Fibroblast of skin of right quadriceps (primary cell): ENCODE measurements around the gene AP1M2.
"Not testable (repeated sequence)": the region's sequence is repeated elsewhere in the genome, so short reads cannot be mapped to it uniquely, and the experiment has no call there.

ENCODE experiments used
- DNase-seq: peaks from one replicate; pipeline ENCODE4 v3.0.0-alpha.2; 2013

The AP1M2 gene

GRCh38 chr19:10560154-10560553 lies 27.0 kb downstream of the AP1M2 start:
- no peak for DNase-seq

- DNase-seq = no peak
Measured at GRCh38 chr19:10557603-10558197, 29.4 kb downstream of the AP1M2 start.

- no peak for DNase-seq
Measured at GRCh38 chr19:10555610-10555973, 31.5 kb downstream of the AP1M2 start.

- DNase-seq = no peak
Measured at GRCh38 chr19:10554760-10555609, 32.1 kb downstream of the AP1M2 start.

GRCh38 chr19:10553943-10554381 lies 33.1 kb downstream of the AP1M2 start:
- DNase-seq = no peak

- no peak for DNase-seq
Measured at GRCh38 chr19:10553087-10553667, 33.9 kb downstream of the AP1M2 start.

- peak; percentile 14 for DNase-seq
Measured at GRCh38 chr19:10552510-10553053, 34.5 kb downstream of the AP1M2 start.

- peak; percentile 23 for DNase-seq
Measured at GRCh38 chr19:10551698-10552301, 35.3 kb downstream of the AP1M2 start.

GRCh38 chr19:10551006-10551405 lies 36.1 kb downstream of the AP1M2 start:
- not testable (repeated sequence) for DNase-seq

GRCh38 chr19:10550336-10550735 lies 36.8 kb downstream of the AP1M2 start:
- no peak for DNase-seq

GRCh38 chr19:10549733-10550132 lies 37.4 kb downstream of the AP1M2 start:
- no peak for DNase-seq

GRCh38 chr19:10548746-10549276 lies 38.3 kb downstream of the AP1M2 start:
- no peak for DNase-seq

- DNase-seq = no peak
Measured at GRCh38 chr19:10546817-10547216, 40.3 kb downstream of the AP1M2 start.

GRCh38 chr19:10544753-10545251 lies 42.3 kb downstream of the AP1M2 start:
- no peak for DNase-seq

- DNase-seq = no peak
Measured at GRCh38 chr19:10544242-10544752, 42.8 kb downstream of the AP1M2 start.

- peak; percentile 60 for DNase-seq
Measured at GRCh38 chr19:10543420-10544241, 43.5 kb downstream of the AP1M2 start, which contains the start of gene ATG4D. Gene ATG4D (plus strand): TSS chr19:10543904. CDS start chr19:10544091, 187 bp downstream.

GRCh38 chr19:10543059-10543419 lies 44.1 kb downstream of the AP1M2 start:
- DNase-seq = no peak

- not testable (repeated sequence) for DNase-seq
Measured at GRCh38 chr19:10539016-10539415, 48.1 kb downstream of the AP1M2 start.

GRCh38 chr19:10538204-10538983 lies 48.7 kb downstream of the AP1M2 start:
- no peak for DNase-seq

- DNase-seq = no peak
Measured at GRCh38 chr19:10537668-10538067, 49.4 kb downstream of the AP1M2 start.

GRCh38 chr19:10535613-10536012 lies 51.5 kb downstream of the AP1M2 start:
- DNase-seq = no peak
